ENCODE results near the gene TBP.

Gene TBP

DNA sequence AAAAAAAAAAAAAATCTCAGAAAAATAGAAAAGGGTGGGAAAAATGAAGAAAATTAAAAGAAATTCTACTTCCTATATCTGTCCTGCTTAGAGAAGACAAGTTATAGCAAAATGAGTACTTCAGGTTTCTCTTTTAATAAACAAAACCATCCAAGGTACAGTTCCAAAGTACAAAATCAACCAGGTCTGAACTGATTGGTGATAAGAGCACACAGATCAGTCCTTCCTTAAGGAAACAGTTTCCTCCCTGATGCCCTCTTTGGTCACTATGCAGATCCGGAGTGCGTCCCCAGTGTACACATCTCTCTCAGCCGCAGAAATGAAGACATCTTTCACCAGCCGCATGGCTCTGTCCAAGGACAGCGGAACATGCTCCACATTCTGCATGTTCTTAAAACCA, 19.2 kb upstream of the TBP start:
- no peak overlapping the region for H3K9ac ChIP-seq

DNA sequence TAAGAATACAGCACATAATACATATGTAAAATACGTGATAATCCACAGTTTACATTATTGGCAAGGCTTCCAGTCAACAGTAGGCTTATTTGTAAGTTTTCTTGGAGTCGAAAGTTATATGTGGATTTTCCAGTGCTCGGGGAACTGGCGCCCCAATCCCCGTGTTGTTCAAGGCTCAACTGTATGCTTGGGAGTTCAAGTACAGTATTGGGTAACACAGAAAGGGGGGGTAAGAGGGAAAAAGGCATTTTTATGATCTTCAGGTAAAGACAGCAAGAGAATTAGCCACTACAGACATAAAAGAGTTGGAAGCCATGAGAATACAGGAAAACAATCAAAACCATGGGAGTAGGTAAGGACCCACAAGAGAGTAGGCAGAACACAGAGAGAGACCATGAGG, 17.5 kb upstream of the TBP start:
- H3K79me2 ChIP-seq (ENCODE audit: insufficient read depth, low read depth), result peaks cover 21% of the 10 kb centered on the region; the same call in 1 of the 2 replicates
- H2AFZ ChIP-seq (ENCODE audit: low read depth), result no peak overlapping the region
- no peak overlapping the region for H3K4me2 ChIP-seq
- no peak overlapping the region for H3K9ac ChIP-seq
- H3K27ac ChIP-seq, result no peak overlapping the region
- H3K4me1 ChIP-seq (ENCODE audit: low read depth, poor library complexity, severe bottlenecking), result no peaks in the 10 kb centered on the region
- no peak overlapping the region for H3K4me3 ChIP-seq (IDR thresholded peaks at IDR 0.05; ENCODE audit: insufficient read depth, low read depth, low read length)
- TF ChIP-seq, protein P1, sequence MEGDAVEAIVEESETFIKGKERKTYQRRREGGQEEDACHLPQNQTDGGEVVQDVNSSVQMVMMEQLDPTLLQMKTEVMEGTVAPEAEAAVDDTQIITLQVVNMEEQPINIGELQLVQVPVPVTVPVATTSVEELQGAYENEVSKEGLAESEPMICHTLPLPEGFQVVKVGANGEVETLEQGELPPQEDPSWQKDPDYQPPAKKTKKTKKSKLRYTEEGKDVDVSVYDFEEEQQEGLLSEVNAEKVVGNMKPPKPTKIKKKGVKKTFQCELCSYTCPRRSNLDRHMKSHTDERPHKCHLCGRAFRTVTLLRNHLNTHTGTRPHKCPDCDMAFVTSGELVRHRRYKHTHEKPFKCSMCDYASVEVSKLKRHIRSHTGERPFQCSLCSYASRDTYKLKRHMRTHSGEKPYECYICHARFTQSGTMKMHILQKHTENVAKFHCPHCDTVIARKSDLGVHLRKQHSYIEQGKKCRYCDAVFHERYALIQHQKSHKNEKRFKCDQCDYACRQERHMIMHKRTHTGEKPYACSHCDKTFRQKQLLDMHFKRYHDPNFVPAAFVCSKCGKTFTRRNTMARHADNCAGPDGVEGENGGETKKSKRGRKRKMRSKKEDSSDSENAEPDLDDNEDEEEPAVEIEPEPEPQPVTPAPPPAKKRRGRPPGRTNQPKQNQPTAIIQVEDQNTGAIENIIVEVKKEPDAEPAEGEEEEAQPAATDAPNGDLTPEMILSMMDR (conservative IDR thresholded peaks at IDR 0.05; ENCODE audit: low read depth, low read length), result no peak
- H3K27me3 ChIP-seq (ENCODE audit: insufficient read depth, low read depth), result no peaks in the 10 kb centered on the region
- peaks cover 22% of the 10 kb centered on the region for H3K36me3 ChIP-seq (ENCODE audit: insufficient read depth)
- 0 out of 2 replicates have a peak, but pooled peaks cover 6% of the 10 kb centered on the region for H4K20me1 ChIP-seq (ENCODE audit: insufficient read depth)

More for the DNA sequence above, 19.2 kb upstream of the TBP start:
- peaks cover 16% of the 10 kb centered on the region; the same call in 1 of the 2 replicates for H3K79me2 ChIP-seq (ENCODE audit: insufficient read depth, low read depth)
- H3K27ac ChIP-seq, result no peak overlapping the region
- 0 out of 2 replicates have a peak, but pooled peaks cover 6% of the 10 kb centered on the region for H4K20me1 ChIP-seq (ENCODE audit: insufficient read depth)
- no peak overlapping the region for H2AFZ ChIP-seq (ENCODE audit: low read depth)
- no peaks in the 10 kb centered on the region for H3K27me3 ChIP-seq (ENCODE audit: insufficient read depth, low read depth)
- TF ChIP-seq, protein P1 (conservative IDR thresholded peaks at IDR 0.05; ENCODE audit: low read depth, low read length), result no peak
- H3K4me1 ChIP-seq (ENCODE audit: low read depth, poor library complexity, severe bottlenecking), result no peaks in the 10 kb centered on the region
- H3K4me3 ChIP-seq (IDR thresholded peaks at IDR 0.05; ENCODE audit: insufficient read depth, low read depth, low read length), result no peak overlapping the region
- peaks cover 22% of the 10 kb centered on the region for H3K36me3 ChIP-seq (ENCODE audit: insufficient read depth)
- no peak overlapping the region for H3K4me2 ChIP-seq

DNA sequence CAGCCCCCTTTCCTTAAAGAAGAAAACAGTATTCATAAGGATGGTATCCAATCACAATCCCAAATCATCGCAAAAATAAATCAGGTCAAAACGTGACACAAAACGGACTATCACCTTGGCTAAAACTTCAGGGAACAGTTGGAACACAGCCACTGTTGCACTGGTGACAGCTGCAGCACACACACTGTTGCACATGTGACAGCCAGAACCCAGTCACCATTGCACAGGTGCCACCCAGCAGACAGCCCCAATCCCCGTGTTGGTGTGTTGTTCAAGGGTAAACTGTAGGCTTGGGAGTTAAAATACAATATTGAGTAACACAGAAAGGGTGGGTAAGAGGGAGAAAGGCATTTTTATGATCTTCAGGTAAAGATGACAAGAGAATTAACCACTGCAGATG, 16.8 kb upstream of the TBP start:
- Histone ChIP-seq H3K4me3 (IDR thresholded peaks at IDR 0.05; ENCODE audit: insufficient read depth, low read depth, low read length) (no peak overlapping the region), H4K20me1 (ENCODE audit: insufficient read depth) (0 out of 2 replicates have a peak, but pooled peaks cover 6% of the 10 kb centered on the region), H3K9ac (no peak overlapping the region), H3K27me3 (ENCODE audit: insufficient read depth, low read depth) (no peaks in the 10 kb centered on the region), H2AFZ (ENCODE audit: low read depth) (no peak overlapping the region), H3K4me1 (ENCODE audit: low read depth, poor library complexity, severe bottlenecking) (no peaks in the 10 kb centered on the region), H3K79me2 (ENCODE audit: insufficient read depth, low read depth) (peaks cover 21% of the 10 kb centered on the region; the same call in 1 of the 2 replicates), H3K27ac (no peak overlapping the region), H3K4me2 (no peak overlapping the region), H3K36me3 (ENCODE audit: insufficient read depth) (peaks cover 22% of the 10 kb centered on the region)
- TF ChIP-seq, protein P1 (conservative IDR thresholded peaks at IDR 0.05; ENCODE audit: low read depth, low read length), result no peak

DNA sequence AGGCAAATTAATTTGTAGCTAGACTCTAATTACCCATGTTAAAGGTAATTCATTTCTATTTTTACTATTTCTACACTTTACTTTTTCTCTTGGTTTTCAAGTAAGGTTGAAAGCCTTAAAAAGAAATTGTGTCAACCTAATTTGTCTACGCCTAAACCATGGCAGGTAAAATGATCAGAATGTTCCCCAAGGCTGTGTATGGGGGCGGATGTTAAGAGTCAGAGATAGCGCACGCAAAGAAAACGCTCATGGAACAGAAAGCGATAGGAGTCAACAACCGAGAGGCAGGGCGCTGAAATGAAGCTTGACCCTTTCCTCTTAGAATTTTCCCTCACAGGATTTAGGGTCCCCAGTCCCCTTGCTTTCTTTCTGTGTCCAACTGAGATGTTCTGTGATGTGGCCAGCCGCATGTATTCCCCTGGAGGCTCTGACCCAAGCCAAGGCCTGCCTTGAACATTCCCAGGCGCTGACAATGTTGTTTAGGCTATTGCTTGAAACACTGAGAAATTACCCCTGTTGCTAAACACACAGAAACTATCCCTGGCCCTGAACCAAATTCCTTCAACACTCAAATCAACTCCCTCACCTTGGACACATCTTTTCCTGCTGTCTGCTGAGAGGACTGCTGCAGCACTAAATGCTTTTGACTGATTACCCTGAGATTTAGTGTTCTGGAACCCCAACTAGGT, 12.0 kb upstream of the TBP start:
- Histone ChIP-seq H2AFZ (ENCODE audit: low read depth) (no peak overlapping the region), H4K20me1 (ENCODE audit: insufficient read depth) (0 out of 2 replicates have a peak, but pooled peaks cover 6% of the 10 kb centered on the region), H3K79me2 (ENCODE audit: insufficient read depth, low read depth) (peaks cover 52% of the 10 kb centered on the region), H3K4me1 (ENCODE audit: low read depth, poor library complexity, severe bottlenecking) (no peaks in the 10 kb centered on the region), H3K36me3 (ENCODE audit: insufficient read depth) (peaks cover 29% of the 10 kb centered on the region; the same call in 1 of the 2 replicates), H3K27ac (no peak overlapping the region), H3K27me3 (ENCODE audit: insufficient read depth, low read depth) (no peaks in the 10 kb centered on the region), H3K4me3 (IDR thresholded peaks at IDR 0.05; ENCODE audit: insufficient read depth, low read depth, low read length) (no peak overlapping the region), H3K4me2 (no peak overlapping the region), H3K9ac (no peak overlapping the region)
- TF ChIP-seq, protein P1 (conservative IDR thresholded peaks at IDR 0.05; ENCODE audit: low read depth, low read length), result no peak
